M059J (cell line): Measurements from ENCODE around the gene TRAF6. TPM values are rescaled to one million over a fixed set of nuclear protein-coding genes. Genes with fewer than 3 reads are reported as not detected.
A peak's percentile ranks its signal among the peaks of the same experiment; 100 is the strongest.
"Not testable (repeated sequence)": the region's sequence is repeated elsewhere in the genome, so short reads cannot be mapped to it uniquely, and the experiment has no call there.

Source experiments
- DNase-seq: peaks from one replicate; pipeline ENCODE4 v3.0.0-alpha.2; 2012; ENCODE audit warnings: low read depth
- total RNA-seq: library from RNA; depleted of rRNA; stranded (reverse); fragments of >200 nt; shearing (Covaris generic); gene quantifications from 2 replicates; pipeline ENCODE4 v1.2.3, GENCODE V29; 2014; rRNA removed

The TRAF6 gene, protein sequence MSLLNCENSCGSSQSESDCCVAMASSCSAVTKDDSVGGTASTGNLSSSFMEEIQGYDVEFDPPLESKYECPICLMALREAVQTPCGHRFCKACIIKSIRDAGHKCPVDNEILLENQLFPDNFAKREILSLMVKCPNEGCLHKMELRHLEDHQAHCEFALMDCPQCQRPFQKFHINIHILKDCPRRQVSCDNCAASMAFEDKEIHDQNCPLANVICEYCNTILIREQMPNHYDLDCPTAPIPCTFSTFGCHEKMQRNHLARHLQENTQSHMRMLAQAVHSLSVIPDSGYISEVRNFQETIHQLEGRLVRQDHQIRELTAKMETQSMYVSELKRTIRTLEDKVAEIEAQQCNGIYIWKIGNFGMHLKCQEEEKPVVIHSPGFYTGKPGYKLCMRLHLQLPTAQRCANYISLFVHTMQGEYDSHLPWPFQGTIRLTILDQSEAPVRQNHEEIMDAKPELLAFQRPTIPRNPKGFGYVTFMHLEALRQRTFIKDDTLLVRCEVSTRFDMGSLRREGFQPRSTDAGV
- 3.2 and 8.4 TPM in 2 replicates for total RNA-seq

DNA sequence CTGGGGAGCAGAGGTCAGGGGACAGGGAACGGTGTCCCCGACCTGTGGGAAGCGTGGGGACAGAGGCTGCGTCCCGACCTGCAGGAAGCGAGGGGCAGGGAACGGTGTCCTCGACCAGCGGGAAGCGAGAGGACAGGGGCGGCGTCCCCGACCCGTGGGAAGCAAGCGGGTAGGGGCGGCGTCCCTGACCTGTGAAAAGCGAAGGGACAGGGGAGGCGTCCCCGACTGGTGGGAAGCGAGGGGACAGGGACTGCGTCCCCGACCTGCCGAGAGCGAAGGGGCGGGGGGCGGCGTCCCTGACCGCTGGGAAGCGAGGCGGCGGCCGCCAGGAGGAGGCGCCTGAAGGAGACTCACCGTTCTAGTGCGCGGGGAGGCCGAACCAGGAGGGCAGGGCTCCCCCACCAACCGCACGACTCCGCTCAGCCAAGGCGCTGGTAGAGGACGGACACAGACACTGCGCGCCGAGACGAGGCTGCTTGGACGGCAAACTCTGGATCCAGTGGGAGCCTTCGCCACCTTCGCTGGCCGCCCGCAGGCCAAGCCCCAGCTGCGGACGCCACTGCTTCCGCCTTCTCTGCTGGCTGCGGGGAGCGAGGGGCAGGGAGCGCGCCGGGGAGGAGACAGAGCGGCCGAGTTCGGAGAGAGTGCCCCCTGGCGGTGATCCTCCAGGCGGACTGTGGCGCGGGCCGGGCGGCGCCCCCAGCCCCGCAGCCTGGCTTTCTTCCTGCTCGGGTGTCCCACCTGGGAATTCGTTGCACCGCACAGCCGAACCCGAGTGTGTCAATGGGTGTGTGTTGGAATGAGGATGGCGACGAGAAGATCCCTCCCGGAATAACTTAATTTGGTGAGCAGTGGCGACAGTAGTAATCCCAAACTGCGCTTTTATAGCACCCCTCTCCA, at the start of gene TRAF6:
TRAF6 (minus strand) TSS at position 579 of the 900 bp plus-strand sequence. CDS start 8,757 bp downstream, outside the sequence.
- peak; percentile 82 for DNase-seq

DNA sequence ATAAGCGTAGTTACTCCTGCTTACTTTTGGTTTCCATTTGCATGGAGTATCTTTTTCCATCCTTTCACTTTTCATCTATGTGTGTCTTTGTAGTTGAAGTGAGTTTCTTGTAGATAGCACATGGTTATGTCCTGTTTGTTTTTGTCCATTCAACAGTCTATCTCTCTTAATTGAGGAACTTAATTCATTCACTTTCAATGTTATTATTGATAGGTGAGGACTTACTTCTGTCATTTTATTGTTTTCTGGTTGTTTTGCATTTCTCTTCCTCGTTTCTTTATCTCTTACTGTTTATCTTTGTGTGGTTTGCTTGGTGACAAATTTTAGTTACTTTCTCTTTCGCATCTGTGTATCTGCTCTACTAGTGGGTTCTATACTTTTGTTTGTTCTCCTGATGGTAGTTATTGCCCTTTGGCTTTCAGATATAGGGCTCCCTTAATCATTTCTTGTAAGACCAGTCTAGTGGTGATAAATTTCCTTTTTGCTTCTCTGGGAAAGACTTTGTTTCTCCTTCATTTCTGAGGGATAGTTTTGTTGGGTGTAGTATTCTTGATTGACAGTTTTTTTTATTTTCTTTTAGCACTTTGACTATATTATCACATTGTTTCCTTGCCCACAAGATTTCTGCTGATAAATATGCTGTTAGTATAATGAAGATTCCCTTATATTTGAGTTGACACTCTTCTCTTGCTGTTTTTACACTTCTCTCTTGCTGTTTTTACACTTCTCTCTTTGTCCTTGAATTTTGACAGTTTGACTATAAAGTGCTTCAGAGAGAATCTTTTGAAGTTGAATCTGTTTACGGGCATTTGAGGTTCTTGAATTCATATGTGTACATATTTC, 48.7 kb upstream of the TRAF6 start:
- DNase-seq: no peak

DNA sequence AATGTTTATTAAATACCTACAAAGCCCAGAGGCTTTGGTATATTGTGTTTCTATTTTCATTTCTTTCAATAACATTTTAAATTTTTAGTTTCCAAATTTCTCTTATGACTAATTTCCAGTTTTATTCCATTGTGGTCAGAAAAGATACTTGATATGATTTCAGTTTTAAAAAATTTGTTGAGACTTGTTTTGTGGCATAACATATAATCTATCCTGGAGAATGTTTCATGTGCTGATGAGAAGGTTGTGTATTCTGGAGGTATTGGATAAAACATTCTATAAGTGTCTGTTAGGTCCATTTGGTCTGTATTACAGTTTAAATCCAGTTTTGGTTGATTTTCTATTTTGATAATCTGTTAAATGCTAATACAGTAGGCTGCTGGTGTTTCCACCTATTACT, 47.9 kb upstream of the TRAF6 start:
- DNase-seq: no peak

DNA sequence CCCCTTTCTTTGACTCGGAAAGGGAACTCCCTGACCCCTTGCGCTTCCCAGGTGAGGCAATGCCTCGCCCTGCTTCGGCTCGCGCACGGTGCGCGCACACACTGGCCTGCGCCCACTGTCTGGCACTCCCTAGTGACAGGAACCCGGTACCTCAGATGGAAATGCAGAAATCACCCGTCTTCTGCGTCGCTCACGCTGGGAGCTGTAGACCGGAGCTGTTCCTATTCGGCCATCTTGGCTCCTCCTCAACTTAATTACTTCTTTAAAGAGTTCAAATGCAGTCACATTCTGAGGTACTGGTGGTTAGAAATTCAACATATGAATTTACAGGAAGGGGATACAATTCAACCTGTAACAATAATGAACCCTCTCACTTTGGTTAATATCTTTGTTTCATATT, 47.3 kb upstream of the TRAF6 start:
- DNase-seq: not testable (repeated sequence)

DNA sequence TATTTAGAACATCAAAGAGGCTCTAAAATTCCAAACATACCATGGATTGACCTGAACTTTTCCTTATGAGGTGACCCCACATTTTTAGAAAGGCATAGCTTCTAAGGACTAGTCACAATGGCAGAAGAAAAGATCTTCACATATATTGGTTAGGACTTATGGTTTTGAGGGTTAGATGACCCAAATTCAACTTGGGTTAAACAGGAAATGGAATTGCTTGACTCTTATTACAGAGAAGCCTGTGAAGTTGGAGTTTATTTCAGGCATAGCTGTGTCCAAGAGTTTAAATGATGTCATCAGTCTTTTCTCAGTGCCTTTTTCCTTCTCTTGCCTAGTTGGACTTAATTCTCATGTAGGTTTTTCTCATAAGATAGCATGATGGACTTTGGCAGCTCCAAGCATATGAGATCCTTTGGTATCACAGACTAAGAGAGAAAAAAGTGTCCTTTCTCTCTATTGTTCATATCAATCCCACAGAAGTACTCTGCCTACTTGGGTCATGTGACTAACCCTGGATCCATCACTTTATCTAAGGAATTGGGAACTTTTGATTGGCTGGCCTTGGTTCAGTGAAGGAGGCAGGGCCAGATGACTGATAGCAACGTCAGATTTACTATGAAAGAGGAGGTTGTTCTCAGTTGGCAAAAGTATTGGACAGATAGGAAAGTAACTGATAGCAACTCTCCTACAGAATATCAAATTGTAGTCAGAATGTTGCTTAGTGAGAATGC, 40.5 kb upstream of the TRAF6 start:
- DNase-seq: no peak

DNA sequence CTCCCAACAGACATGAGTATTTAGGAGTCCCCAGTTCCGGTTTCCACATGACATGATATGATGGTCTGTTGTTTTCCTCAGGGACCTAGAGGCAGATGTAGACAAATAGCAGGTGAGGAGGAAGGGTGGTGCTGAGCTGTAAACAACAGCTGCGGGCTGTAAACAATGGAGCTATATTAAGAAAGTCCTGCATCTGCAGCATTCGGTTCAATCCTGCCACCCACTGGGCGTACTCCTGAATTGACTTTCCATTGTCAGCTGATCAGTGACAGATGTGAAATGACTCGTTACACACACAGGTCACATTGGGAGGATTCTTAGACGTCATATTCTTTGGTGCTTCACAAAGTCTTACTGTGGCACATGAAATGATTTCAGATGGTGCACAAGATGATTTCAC, 30.9 kb upstream of the TRAF6 start:
- DNase-seq: peak; percentile 58

DNA sequence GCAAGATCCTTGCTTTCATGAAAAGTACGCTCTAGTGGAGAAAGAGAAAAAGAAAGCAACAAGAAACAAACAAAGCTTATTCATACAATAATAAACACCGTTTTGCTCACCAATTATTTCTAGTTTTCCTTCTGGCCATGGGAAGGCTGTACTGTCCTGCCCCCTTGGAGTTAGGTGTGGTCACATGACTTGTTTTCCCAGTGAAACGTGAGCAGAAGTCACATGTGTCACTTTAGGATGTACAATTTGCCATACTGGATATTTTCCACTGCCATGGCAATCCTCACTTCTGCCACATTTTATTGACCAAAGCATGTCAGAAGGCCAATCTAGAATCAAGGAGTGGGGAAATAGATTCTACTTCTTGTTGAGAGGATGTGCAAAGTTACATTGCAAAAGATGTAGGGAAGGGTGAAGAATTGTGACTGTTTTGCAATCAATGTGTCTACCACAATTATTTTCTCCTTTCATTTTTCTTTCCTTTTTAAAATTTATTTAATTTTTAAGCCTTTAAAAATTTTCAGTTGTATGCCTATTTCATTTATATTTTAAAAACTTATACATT, 24.3 kb upstream of the TRAF6 start:
- DNase-seq: no peak

DNA sequence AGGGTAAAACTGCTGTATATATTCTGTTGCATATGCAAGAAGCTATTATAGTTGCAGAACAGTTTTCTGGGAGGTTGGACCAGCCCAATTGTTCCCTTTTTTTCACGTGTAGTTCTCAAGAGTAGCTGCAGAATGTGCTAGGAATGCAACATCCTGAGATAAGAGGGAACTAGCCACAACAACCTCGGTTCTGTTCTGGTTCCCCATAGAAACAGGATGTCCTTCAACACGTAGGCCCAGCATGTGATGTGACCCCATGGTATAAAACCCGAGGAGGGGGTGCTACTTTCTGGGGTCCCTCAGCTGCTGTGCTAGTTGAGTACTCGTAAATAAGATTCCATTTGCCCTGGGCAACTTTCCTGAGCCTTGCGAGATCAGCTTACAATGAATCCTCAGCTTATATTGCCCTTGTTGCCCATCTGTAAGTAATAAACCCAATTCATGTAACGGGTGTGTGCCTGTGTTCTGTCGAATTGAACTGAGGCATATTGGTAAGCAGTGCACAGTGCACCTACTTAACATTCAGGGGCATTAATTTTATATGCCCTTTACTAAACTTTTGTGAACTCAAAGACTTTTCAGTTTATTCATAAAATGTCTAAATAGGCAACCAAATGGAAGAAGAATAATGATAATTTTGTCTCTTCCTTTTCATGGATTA, 23.0 kb upstream of the TRAF6 start:
- no peak for DNase-seq

DNA sequence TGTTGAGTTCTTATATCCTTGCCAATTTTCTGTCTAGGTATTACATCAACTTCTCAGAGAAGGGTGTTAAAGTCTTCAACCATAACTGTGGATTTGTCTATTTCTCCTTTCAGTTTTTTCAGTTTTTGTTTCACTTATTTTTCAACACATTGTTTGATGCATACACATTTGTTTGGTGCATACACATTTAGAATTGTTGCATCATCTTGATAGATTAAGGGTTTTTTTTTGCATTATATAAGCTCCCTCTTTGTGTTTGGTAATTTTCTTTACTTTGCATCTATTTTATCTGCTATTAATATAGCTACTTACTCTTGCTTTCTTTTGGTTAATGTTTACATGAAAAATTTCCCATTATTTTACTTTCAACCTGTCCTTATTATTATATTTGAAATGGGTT, 20.8 kb upstream of the TRAF6 start:
- no peak for DNase-seq

DNA sequence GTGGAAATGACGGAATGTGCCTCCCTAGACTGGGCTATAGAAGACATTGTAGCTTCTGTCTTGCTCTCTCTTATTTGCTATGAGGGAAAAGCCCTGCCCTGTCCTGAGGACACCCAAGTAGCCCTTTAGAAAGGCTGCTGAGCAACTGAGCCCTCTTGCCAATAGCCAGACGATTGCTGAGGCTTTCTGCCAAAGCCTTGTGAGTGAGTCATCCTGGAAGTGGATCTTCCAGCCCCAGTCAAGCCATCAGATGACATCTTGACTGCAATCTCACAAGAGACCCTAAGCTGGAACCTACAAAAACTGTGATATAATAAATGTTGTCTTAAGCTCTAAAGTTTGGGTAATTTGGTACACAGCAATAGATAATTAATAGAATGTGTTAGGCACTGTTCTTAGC, 3.9 kb upstream of the TRAF6 start:
- peak; percentile 12 for DNase-seq

DNA sequence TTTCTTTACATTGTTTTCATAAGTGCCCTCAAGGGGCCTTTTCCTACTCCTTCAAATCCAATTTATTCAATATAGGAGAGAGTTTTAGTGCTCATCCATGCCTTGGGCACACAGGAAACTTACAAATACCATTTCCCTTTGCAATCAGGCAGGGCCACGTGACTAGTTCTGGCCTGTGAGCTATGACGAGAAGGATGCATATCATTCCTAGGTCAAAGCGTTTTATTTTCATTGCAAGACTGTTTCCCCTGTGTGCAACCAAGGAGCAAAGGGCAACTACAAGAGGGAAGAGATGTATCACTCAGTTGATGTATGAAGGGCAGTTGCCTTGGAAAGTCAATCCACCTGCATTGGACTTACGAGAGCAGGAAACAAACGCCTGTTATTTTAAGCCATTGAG, 1.9 kb upstream of the TRAF6 start:
- peak; percentile 16 for DNase-seq

DNA sequence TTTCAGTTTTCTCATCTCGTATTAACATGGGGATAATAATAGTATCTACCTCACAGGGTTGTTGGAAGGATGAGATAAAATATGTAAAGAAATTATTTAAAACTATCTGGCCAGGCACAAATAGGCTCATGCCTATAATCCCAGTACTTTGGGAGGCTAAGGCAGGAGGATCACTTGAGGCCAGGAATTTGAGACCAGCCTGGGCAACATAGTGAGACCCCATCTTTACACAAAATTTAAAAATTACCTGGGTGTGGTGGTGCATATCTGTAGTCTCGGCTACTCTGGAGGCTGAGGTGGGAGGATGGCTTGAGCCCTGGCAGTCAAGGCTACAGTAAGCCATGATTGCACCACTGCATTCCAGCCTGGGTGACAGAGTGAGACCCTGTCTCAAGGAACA, 990 bp upstream of the TRAF6 start:
- not testable (repeated sequence) for DNase-seq

DNA sequence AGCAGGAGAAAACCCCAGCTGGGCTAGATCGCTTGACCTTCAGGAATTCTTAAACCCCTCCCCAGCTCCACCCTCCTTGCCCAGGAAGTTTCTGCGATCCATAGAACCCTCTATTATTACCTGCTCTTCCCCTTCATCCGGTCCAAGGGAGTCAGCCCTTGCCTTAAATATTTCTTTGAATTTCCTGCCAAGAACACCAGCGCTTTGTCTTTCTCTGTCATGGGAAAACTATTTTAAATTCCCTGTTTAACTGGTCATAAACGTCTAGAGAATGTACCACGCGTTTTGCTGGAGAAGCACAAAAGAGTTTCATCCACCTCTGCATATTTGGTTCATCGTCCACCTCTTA, 496 bp upstream of the TRAF6 start:
- peak; percentile 55 for DNase-seq

DNA sequence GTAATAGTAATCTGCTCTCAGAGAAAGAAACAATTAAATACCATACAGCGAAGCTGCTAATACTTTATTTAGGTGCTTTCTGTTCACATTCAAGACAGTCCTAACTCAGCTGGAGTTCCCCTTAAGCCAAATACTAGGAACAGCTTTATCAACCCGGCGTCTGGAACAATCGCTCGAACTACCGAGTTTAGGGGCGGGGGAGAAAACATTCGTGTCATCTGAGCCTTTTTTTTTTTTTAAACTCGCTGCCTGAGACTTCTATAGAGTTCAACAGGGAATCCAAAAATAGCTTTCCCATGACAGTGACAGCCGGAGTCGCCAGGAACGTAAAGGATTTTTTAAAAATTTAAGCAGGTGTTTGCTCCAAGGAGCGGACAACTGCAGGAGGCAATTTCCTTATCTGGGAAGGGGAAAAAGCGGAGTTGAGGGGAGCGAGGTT, 852 bp downstream of the TRAF6 start:
- peak; percentile 58 for DNase-seq

DNA sequence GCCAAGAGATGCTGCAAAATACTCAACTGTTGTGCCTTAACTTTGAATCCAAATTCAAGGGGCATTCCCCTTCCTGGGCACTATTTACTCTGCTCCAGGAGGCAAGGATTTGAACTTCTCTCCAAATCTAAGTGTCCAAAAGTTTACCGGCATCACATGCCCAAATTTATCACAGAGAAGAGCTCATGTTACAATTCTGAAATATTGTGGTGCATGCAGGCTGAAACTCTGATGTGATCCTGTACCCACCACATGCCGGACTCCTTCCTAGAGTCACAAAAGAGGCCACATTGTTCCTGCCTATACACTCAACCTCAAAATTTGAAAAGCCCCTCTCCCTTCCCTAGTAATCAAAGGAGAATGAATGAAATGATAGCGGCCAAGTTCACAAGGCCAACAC, 1.3 kb downstream of the TRAF6 start:
- DNase-seq: peak; percentile 25

DNA sequence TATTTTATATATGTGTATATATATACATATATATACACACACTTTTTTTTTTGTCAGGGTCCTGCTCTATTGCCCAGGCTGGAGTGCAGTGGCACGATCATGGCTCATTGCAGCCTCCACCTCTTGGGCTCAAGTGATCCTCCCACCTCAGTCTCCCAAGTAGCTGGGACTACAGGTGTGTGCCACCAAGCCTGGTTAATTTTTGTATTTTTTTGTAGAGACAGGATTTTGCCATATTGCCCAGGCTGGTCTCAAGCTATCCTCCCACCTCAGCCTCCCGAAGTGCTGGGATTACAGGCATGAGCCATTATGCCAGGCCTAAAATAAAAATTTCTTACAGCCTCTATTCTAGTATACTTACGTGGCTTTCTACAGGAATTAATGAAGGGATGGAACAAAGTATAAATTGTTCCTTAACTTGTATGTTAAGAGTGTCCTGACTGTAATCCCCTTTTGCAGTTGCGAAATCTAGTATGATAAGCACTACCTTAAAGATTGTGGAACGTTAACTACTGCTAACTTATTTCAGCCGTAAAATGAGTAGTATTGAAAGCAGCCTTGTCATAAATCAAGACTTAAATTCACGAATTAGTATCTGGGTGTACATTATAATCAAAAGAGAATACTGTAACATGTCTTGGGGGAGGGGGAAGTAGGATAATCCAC, 2.1 kb downstream of the TRAF6 start:
- DNase-seq: peak; percentile 4

DNA sequence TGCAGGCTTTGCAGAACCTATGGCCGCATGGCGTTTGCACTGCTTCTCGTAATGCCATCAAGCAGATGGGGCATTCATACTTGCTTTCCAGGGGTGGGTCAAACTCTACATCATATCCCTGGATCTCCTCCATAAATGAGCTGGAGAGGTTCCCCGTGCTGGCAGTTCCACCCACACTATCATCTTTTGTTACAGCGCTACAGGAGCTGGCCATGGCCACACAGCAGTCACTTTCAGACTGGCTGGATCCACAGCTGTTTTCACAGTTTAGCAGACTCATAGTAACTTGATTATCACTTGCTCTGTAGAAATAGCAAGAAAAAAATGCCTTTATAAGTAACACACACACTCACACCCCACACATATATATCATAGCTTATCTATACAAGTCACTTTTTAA, 8.8 kb downstream of the TRAF6 start:
- DNase-seq: no peak

DNA sequence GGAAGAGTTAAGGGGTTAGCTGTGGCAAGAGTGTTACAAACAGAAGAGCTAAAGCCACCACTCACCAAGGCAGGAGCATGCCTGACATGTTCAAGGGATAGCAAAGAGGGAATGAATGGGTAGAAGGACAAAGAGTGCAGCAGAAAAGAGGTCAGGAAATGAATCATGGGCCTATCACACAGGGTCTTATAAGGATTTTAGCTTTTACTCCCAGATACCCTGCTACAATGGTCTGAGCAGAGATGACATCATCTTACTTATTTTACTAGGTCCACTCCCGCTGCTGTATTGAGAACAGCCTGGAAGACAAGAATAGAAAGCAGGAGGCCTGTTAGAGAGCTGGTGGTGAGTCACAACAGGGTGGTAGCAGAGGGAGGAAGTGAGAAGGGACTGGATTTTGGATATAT, 9.8 kb downstream of the TRAF6 start:
- DNase-seq: peak; percentile 96

DNA sequence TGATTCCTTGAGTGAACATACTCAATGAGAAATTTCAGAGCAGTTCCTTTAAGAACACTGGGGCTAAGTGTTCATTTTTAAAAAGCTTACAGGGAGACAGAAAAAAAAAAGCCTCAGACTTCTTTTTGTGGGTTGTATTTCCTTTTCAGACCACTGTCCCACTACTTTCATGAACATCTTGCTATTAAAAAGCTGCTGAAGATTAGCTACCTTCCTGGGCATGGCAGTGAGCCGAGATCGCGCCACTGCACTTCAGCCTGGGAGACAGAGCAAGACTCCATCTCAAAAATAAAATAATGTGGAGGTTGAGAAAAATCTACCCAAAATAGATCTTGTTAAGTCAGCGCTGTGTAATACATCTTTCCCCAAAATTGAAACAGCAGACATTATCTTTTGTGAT, 10.8 kb downstream of the TRAF6 start:
- no peak for DNase-seq

DNA sequence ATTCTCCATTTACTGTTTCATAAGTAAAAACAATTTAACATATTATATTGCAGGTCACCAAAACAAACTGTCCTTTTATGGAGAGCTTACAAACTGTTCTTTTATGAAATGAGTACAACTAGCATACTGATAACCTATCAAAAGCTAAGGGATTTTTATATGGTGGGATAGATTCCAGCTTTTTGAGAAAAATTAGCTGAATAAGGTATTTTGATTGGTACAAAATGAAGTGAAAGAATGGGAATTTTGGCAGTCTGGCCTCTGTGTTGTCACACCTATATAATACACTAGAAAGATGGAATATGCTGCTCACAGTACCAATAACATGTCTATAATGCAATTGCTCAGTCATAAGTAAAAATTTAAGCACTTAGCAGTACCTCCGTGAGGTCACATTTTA, 11.4 kb downstream of the TRAF6 start:
- no peak for DNase-seq
